Keratinocyte (primary cell): ENCODE data around the gene SETBP1. TPM values are rescaled to one million over a fixed set of nuclear protein-coding genes. Genes with fewer than 3 reads are reported as not detected.

ENCODE experiments used
- DNase-seq: peaks from one replicate; pipeline ENCODE4 v3.0.0-alpha.2; 2011; ENCODE audit warnings: low read depth, missing footprints, low spot score
- FAIRE-seq: peaks from 2 replicates; lab custom pipeline; 2011; peaks lifted over from hg19 to GRCh38; lab: Jason Lieb, UNC
- H2AFZ ChIP-seq: 2 replicates; pipeline ENCODE4 v1.6.0; 2012; ENCODE audit warnings: low read length, control low read depth, inconsistent platforms; ENCODE audit not compliant: control insufficient read depth
- H3K27ac ChIP-seq: 2 replicates; pipeline ENCODE4 v1.5.1; 2011; ENCODE audit warnings: low read length; ENCODE audit not compliant: control insufficient read depth, insufficient read depth
- H3K27me3 ChIP-seq: 3 replicates; pipeline ENCODE4 v1.6.0; 2011; ENCODE audit warnings: low read length; ENCODE audit not compliant: control insufficient read depth, insufficient read depth; ENCODE audit errors: extremely low read depth
- H3K36me3 ChIP-seq, 2 experiments: 2 replicates in 1 of 2; 3 replicates in 1 of 2; pipeline ENCODE4 v1.5.1; 2011; ENCODE audit warnings: low read length in 2 of 2, mild to moderate bottlenecking in 1 of 2; ENCODE audit not compliant: control insufficient read depth in 2 of 2, insufficient read depth in 2 of 2; ENCODE audit errors: extremely low read depth in 1 of 2
- H3K4me1 ChIP-seq: 3 replicates; pipeline ENCODE4 v1.5.1; 2011; ENCODE audit warnings: low read length; ENCODE audit not compliant: control insufficient read depth, insufficient read depth; ENCODE audit errors: extremely low read depth
- H3K4me2 ChIP-seq: 3 replicates; pipeline ENCODE4 v1.6.0; 2011; ENCODE audit warnings: low read depth, low read length; ENCODE audit not compliant: control insufficient read depth, insufficient read depth; ENCODE audit errors: extremely low read depth
- H3K4me3 ChIP-seq, 3 experiments: fragments of 200-600 bp in 1 of 3; sonication (generic) in 1 of 3; 2 replicates in 2 of 3; 3 replicates in 1 of 3; pipeline ENCODE4 v1.5.1; 2011 to 2016; ENCODE audit warnings: low read length in 3 of 3, mild to moderate bottlenecking in 3 of 3, control low read depth in 2 of 3, inconsistent platforms in 1 of 3, low read depth in 1 of 3, mixed read lengths in 1 of 3, mixed run types in 1 of 3, moderate library complexity in 1 of 3; ENCODE audit not compliant: control insufficient read depth in 2 of 3, insufficient read depth in 2 of 3; ENCODE audit errors: extremely low read depth in 1 of 3
- H3K79me2 ChIP-seq: 2 replicates; pipeline ENCODE4 v1.6.0; 2012; ENCODE audit warnings: low read length; ENCODE audit not compliant: control insufficient read depth, insufficient read depth
- H3K9ac ChIP-seq: 3 replicates; pipeline ENCODE4 v1.6.0; 2011; ENCODE audit warnings: low read length; ENCODE audit not compliant: control insufficient read depth, insufficient read depth; ENCODE audit errors: extremely low read depth
- H3K9me1 ChIP-seq: 3 replicates; pipeline ENCODE4 v1.6.0; 2011; ENCODE audit warnings: low read length; ENCODE audit not compliant: control insufficient read depth, insufficient read depth; ENCODE audit errors: extremely low read depth
- H3K9me3 ChIP-seq: 2 replicates; pipeline ENCODE4 v1.5.1; 2012; ENCODE audit warnings: low read depth, low read length; ENCODE audit not compliant: control insufficient read depth
- H4K20me1 ChIP-seq: 3 replicates; pipeline ENCODE4 v1.6.0; 2011; ENCODE audit warnings: low read length; ENCODE audit not compliant: control insufficient read depth, insufficient read depth; ENCODE audit errors: extremely low read depth
- CTCF ChIP-seq, 3 experiments: IDR thresholded peaks in 1 of 3; conservative IDR thresholded peaks in 1 of 3; optimal IDR thresholded peaks in 1 of 3; 2 replicates in 2 of 3; 3 replicates in 1 of 3; pipeline versions ENCODE3 to v1.5.1; 2011; ENCODE audit warnings: low read length in 3 of 3, mild to moderate bottlenecking in 3 of 3, moderate library complexity in 2 of 3, control low read depth in 1 of 3, inconsistent platforms in 1 of 3; ENCODE audit not compliant: insufficient read depth in 2 of 3; ENCODE audit errors: extremely low read depth in 1 of 3
- EZH2 ChIP-seq: IDR thresholded peaks from one replicate; pipeline ENCODE4 v1.6.1; 2012; ENCODE audit warnings: inconsistent platforms, mild to moderate bottlenecking, low read length, moderate library complexity
- dilution Hi-C: fragments of 300-500 bp; cut with MboI; formaldehyde crosslinking; loops from one replicate; pipeline ENCODE4 v1.7.0; 2020; ENCODE audit warnings: low sequenced_read_pairs; ENCODE audit not compliant: extremely low pct_ligation_motif_present
- polyA plus RNA-seq, 5 experiments: library from polyadenylated mRNA; depleted of rRNA in 3 of 5; stranded (reverse) in 3 of 5; stranded (forward) in 1 of 5; unstranded in 1 of 5; fragments of >200 nt; gene quantifications; 1 replicate in 1 of 5; 2 replicates in 3 of 5; 3 replicates in 1 of 5; pipeline versions ENCODE4 v1.2.1 to v1.2.3, GENCODE V29; 2011 to 2012; ENCODE audit warnings: missing spikeins in 2 of 5, low read depth in 1 of 5, low replicate concordance in 1 of 5

SETBP1 gene
- polyA plus RNA-seq, 1 donor (not counting 4 experiments of a cell fraction or from before 2014, with no cell fraction given) = 3.3 TPM

- dilution Hi-C loops = no loop called here
- no peak for FAIRE-seq
- TF ChIP-seq CTCF (optimal IDR thresholded peaks at IDR 0.05 in 1 of 3, IDR thresholded peaks at IDR 0.05 in 1 of 3, conservative IDR thresholded peaks at IDR 0.05 in 1 of 3; ENCODE audit: extremely low read depth in 1 of 3, insufficient read depth in 2 of 3, low read length in 3 of 3) (no peak), EZH2 (no peak)
Measured at GRCh38 chr18:45090526-45091140, 409.9 kb downstream of the SETBP1 start.

GRCh38 chr18:45100321-45101105 lies 419.8 kb downstream of the SETBP1 start:
- no peaks in the 10 kb centered on the region for H4K20me1 ChIP-seq
- no peaks in the 10 kb centered on the region for H3K27me3 ChIP-seq
- H3K79me2 ChIP-seq = no peaks in the 10 kb centered on the region
- H3K9ac ChIP-seq = no peak overlapping the region
- TF ChIP-seq CTCF (optimal IDR thresholded peaks at IDR 0.05 in 1 of 3, IDR thresholded peaks at IDR 0.05 in 1 of 3, conservative IDR thresholded peaks at IDR 0.05 in 1 of 3; ENCODE audit: extremely low read depth in 1 of 3, insufficient read depth in 2 of 3, low read length in 3 of 3) (no peak), EZH2 (no peak)
- H3K4me3 ChIP-seq = no peak overlapping the region
- FAIRE-seq (no peak), DNase-seq (no peak)
- no peaks in the 10 kb centered on the region for H3K36me3 ChIP-seq
- no peak overlapping the region for H2AFZ ChIP-seq
- no peaks in the 10 kb centered on the region for H3K9me3 ChIP-seq
- H3K9me1 ChIP-seq = no peaks in the 10 kb centered on the region
- H3K27ac ChIP-seq = no peak overlapping the region
- H3K4me2 ChIP-seq = no peak overlapping the region
- H3K4me1 ChIP-seq = no peaks in the 10 kb centered on the region
- dilution Hi-C loops = no loop called here

More at GRCh38 chr18:45090526-45091140, 409.9 kb downstream of the SETBP1 start:
- no peak overlapping the region for H3K9ac ChIP-seq
- no peaks in the 10 kb centered on the region for H4K20me1 ChIP-seq
- no peak overlapping the region for H3K4me3 ChIP-seq
- no peaks in the 10 kb centered on the region for H3K36me3 ChIP-seq
- no peaks in the 10 kb centered on the region for H3K79me2 ChIP-seq
- no peak for DNase-seq
- no peak overlapping the region for H2AFZ ChIP-seq
- H3K27me3 ChIP-seq = no peaks in the 10 kb centered on the region
- no peaks in the 10 kb centered on the region for H3K9me3 ChIP-seq
- H3K4me2 ChIP-seq = no peak overlapping the region
- H3K9me1 ChIP-seq = no peaks in the 10 kb centered on the region
- H3K27ac ChIP-seq = no peak overlapping the region
- peaks cover 9% of the 10 kb centered on the region for H3K4me1 ChIP-seq
